Tibial nerve (tissue), 4 donors: ENCODE data around the gene NEGR1. TPM values are rescaled to one million over a fixed set of nuclear protein-coding genes. Genes with fewer than 3 reads are reported as not detected.

ENCODE experiments used
- DNase-seq, 2 donors: peaks; one replicate each; pipeline ENCODE4 v3.0.0-alpha.2; 2019; ENCODE audit warnings: low spot score in 2 of 2
- H3K27ac ChIP-seq, 4 donors: fragments of 200-600 bp; sonication (generic) in 3 of 4; one replicate each; pipeline ENCODE4 v1.5.1; 2017 to 2019; ENCODE audit warnings: mild to moderate bottlenecking in 1 of 4
- H3K27me3 ChIP-seq, 2 donors: fragments of 200-600 bp; sonication (generic) in 1 of 2; one replicate each; pipeline versions ENCODE4 v1.5.1 to v1.6.0; 2017 to 2019
- H3K36me3 ChIP-seq, 3 donors: fragments of 200-600 bp; sonication (generic); one replicate each; pipeline ENCODE4 v1.5.1; 2018 to 2019
- H3K4me1 ChIP-seq, 4 donors: fragments of 200-600 bp; sonication (generic) in 3 of 4; one replicate each; pipeline ENCODE4 v1.5.1; 2017 to 2019
- H3K4me3 ChIP-seq, 4 donors: fragments of 200-600 bp; sonication (generic) in 3 of 4; one replicate each; pipeline ENCODE4 v1.5.1; 2017 to 2019; ENCODE audit warnings: mild to moderate bottlenecking in 1 of 4, moderate library complexity in 1 of 4
- H3K9me3 ChIP-seq, 4 donors: fragments of 200-600 bp; sonication (generic) in 3 of 4; one replicate each; pipeline ENCODE4 v1.5.1; 2017 to 2019
- EP300 ChIP-seq, 2 donors: sonication (generic); formaldehyde crosslinking; IDR thresholded peaks; one replicate each; pipeline ENCODE4 v1.6.1; 2017; ENCODE audit warnings: antibody characterized with exemption in 2 of 2, mild to moderate bottlenecking in 1 of 2
- POLR2A ChIP-seq, 2 donors: fragments of 450-650 bp; IDR thresholded peaks; one replicate each; pipeline ENCODE4 v1.6.1; 2017; ENCODE audit warnings: antibody characterized with exemption in 2 of 2, mild to moderate bottlenecking in 2 of 2, moderate library complexity in 2 of 2
- WGBS, 2 donors: methylation state at CpG; one replicate each; pipeline ENCODE4 v1.1.5; 2018; 5-methylcytosine and 5-hydroxymethylcytosine counted together
- total RNA-seq, 4 donors: library from RNA; depleted of rRNA; stranded (reverse); fragments of >200 nt; gene quantifications; one replicate each; pipeline ENCODE4 v1.1.0, GENCODE V29; 2016
- TF ChIP-seq, protein P1 (sequence below), 5 experiments: fragments of 200-600 bp in 3 of 5; fragments of 450-650 bp in 2 of 5; sonication (generic) in 3 of 5; IDR thresholded peaks; one replicate each; pipeline ENCODE4 v1.5.1; 2016 to 2019; ENCODE audit warnings: antibody characterized with exemption in 5 of 5, mild to moderate bottlenecking in 3 of 5, moderate library complexity in 2 of 5

The NEGR1 gene
- total RNA-seq, 4 donors from 2014 or later = 46.0 to 58.2 (median 52.4) TPM

DNA sequence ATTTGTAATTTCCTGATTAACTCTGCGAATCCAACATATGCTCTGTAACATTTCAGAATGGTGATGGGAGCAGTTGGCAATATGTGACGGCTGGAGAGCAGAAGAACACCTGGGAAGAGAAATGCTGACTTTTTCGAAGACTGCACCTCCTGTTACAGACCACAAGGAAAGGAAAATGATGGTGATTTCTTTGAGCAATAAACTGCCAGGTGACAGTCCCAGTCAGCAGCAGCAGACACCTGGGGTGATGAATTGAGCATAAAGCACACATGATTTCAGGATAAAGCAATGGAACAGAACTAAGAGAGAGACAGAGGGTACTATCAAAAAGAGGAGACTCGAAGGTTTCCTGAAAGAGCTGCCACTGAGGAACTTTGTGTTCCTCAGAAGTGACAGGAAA lies 528.6 kb downstream of the NEGR1 start:
- Histone ChIP-seq H3K9me3 (no peaks in the 10 kb centered on the region), H3K4me1 (no peaks in the 10 kb centered on the region), H3K36me3 (no peaks in the 10 kb centered on the region), H3K4me3 (no peak overlapping the region), H3K27me3 (no peaks in the 10 kb centered on the region), H3K27ac (no peak overlapping the region)
- WGBS, 2 donors = 82 to 91% methylated on average over 4 of the region's 4 CpGs
- TF ChIP-seq POLR2A (IDR thresholded peaks at IDR 0.05) = no peak
- TF ChIP-seq, protein P1, sequence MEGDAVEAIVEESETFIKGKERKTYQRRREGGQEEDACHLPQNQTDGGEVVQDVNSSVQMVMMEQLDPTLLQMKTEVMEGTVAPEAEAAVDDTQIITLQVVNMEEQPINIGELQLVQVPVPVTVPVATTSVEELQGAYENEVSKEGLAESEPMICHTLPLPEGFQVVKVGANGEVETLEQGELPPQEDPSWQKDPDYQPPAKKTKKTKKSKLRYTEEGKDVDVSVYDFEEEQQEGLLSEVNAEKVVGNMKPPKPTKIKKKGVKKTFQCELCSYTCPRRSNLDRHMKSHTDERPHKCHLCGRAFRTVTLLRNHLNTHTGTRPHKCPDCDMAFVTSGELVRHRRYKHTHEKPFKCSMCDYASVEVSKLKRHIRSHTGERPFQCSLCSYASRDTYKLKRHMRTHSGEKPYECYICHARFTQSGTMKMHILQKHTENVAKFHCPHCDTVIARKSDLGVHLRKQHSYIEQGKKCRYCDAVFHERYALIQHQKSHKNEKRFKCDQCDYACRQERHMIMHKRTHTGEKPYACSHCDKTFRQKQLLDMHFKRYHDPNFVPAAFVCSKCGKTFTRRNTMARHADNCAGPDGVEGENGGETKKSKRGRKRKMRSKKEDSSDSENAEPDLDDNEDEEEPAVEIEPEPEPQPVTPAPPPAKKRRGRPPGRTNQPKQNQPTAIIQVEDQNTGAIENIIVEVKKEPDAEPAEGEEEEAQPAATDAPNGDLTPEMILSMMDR (IDR thresholded peaks at IDR 0.05) = no peak
- TF ChIP-seq EP300 (IDR thresholded peaks at IDR 0.05) = no peak
- DNase-seq = no peak

DNA sequence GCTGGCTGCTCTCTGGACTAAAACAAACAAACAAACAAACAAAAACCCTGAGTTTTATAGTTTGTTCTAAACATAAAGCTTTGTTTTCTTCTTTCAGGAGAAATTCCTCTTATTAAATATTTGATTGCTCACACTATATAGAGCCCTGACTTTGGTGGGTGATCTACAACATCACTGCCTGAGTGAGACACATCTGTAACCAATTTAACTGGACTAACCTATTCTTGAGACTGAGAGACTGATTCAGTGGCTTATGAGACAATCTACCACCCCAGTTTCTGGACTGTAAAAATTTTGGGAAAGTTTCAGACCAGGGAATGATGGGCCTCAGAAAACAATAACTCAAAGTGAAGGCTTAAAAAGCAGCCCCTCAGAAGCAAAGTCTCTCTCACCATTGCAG lies 537.0 kb downstream of the NEGR1 start:
- Histone ChIP-seq H3K36me3 (no peaks in the 10 kb centered on the region), H3K27me3 (no peaks in the 10 kb centered on the region), H3K27ac (no peak overlapping the region), H3K4me3 (no peak overlapping the region), H3K9me3 (no peaks in the 10 kb centered on the region), H3K4me1 (no peaks in the 10 kb centered on the region)
- DNase-seq = no peak
- no peak for TF ChIP-seq POLR2A (IDR thresholded peaks at IDR 0.05)
- TF ChIP-seq EP300 (IDR thresholded peaks at IDR 0.05) = no peak
- TF ChIP-seq, protein P1 (IDR thresholded peaks at IDR 0.05) = no peak

DNA sequence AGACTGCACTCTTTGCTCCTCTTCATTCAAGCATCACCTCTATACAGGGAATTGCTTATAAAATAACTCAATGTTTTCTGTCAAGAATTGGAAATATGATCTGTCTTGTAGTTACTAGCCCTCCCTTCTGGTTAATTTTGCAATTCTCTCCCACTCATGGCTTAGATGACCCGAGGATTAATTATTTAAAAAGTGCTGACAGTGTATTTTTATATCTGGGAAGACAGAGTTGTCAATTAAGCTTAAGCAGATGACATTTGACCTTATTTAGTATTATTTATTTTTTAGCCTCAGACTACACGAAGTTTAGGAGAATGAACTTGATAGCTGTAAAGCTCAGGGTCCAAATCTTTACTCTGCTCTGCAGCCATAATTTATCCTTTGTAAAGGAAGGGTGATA lies 538.5 kb downstream of the NEGR1 start:
- no peaks in the 10 kb centered on the region for H3K9me3 ChIP-seq

DNA sequence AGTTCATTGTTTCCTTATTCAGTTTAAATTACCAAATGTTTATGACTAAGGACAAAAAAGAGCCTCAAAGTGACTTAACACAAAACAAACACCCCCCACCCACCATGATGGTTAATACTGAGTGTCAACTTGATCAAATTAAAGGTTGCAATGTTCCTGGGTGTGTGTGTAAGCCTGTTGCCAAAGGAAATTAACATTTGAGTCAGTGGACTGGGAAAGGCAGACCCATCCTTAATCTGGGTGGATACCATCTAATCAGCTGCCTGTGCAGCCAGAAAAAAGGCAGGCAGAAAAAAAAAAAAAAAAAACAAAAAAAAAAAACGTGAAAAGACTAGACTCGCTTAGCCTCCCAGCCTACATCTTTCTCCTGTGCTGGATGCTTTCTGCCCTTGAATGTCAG lies 543.4 kb downstream of the NEGR1 start:
- Histone ChIP-seq H3K36me3 (no peaks in the 10 kb centered on the region), H3K4me1 (no peaks in the 10 kb centered on the region), H3K4me3 (no peak overlapping the region), H3K27me3 (no peaks in the 10 kb centered on the region), H3K27ac (no peak overlapping the region), H3K9me3 (no peaks in the 10 kb centered on the region)
- DNase-seq = no peak
- TF ChIP-seq EP300 (IDR thresholded peaks at IDR 0.05) (no peak), POLR2A (IDR thresholded peaks at IDR 0.05) (no peak)
- TF ChIP-seq, protein P1 (IDR thresholded peaks at IDR 0.05) = no peak
- WGBS, 2 donors = 76% methylated on average over 2 of the region's 2 CpGs

More for the DNA sequence above, 538.5 kb downstream of the NEGR1 start:
- Histone ChIP-seq H3K4me1 (no peaks in the 10 kb centered on the region), H3K27me3 (no peaks in the 10 kb centered on the region), H3K36me3 (no peaks in the 10 kb centered on the region), H3K4me3 (no peak overlapping the region), H3K27ac (no peak overlapping the region)
- no peak for TF ChIP-seq POLR2A (IDR thresholded peaks at IDR 0.05)
- TF ChIP-seq, protein P1 (IDR thresholded peaks at IDR 0.05) = no peak
- DNase-seq = no peak
- WGBS, 2 donors = 54 to 56% methylated on average over 2 of the region's 2 CpGs

- 100% methylated on average over 1 of the region's 1 CpG for WGBS, 2 donors
- Histone ChIP-seq H3K9me3 (no peaks in the 10 kb centered on the region), H3K27ac (no peak overlapping the region), H3K27me3 (no peaks in the 10 kb centered on the region), H3K36me3 (no peaks in the 10 kb centered on the region), H3K4me1 (no peaks in the 10 kb centered on the region), H3K4me3 (no peak overlapping the region)
- DNase-seq = no peak
- TF ChIP-seq POLR2A (IDR thresholded peaks at IDR 0.05) = no peak
- no peak for TF ChIP-seq EP300 (IDR thresholded peaks at IDR 0.05)
- TF ChIP-seq, protein P1 (IDR thresholded peaks at IDR 0.05) = no peak
These were observed 544.1 kb downstream of the NEGR1 start for GRCh38 chr1:71738256-71738655.
